ENCODE results near the gene DYSF.

The DYSF gene

GRCh38 chr2:71635798-71636197 lies 182.4 kb downstream of the DYSF start:
- TF ChIP-seq YY1 (IDR thresholded peaks at IDR 0.05; ENCODE audit: low read depth): no peak
- TF ChIP-seq ZBTB7A (IDR thresholded peaks at IDR 0.05; ENCODE audit: low read depth): no peak
- TF ChIP-seq NFIC (IDR thresholded peaks at IDR 0.05): no peak
- no peak for TF ChIP-seq EP300 (IDR thresholded peaks at IDR 0.05; ENCODE audit: borderline replicate concordance)
- no peak for TF ChIP-seq EGR1 (IDR thresholded peaks at IDR 0.05)
- TF ChIP-seq TCF12 (IDR thresholded peaks at IDR 0.05; ENCODE audit: low read depth): no peak
- TF ChIP-seq TEAD4 (IDR thresholded peaks at IDR 0.05): no peak
- TF ChIP-seq CEBPB (IDR thresholded peaks at IDR 0.05): no peak
- TF ChIP-seq, protein P1, sequence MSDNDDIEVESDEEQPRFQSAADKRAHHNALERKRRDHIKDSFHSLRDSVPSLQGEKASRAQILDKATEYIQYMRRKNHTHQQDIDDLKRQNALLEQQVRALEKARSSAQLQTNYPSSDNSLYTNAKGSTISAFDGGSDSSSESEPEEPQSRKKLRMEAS (IDR thresholded peaks at IDR 0.05): no peak
- TF ChIP-seq CREB1 (IDR thresholded peaks at IDR 0.05; ENCODE audit: low read depth): no peak
- TF ChIP-seq RAD21 (IDR thresholded peaks at IDR 0.05; ENCODE audit: low read depth): no peak
- no peak for TF ChIP-seq FOXM1 (IDR thresholded peaks at IDR 0.05; ENCODE audit: borderline replicate concordance, low read depth)
- no peak for TF ChIP-seq USF1 (IDR thresholded peaks at IDR 0.05)
- TF ChIP-seq, protein P2, sequence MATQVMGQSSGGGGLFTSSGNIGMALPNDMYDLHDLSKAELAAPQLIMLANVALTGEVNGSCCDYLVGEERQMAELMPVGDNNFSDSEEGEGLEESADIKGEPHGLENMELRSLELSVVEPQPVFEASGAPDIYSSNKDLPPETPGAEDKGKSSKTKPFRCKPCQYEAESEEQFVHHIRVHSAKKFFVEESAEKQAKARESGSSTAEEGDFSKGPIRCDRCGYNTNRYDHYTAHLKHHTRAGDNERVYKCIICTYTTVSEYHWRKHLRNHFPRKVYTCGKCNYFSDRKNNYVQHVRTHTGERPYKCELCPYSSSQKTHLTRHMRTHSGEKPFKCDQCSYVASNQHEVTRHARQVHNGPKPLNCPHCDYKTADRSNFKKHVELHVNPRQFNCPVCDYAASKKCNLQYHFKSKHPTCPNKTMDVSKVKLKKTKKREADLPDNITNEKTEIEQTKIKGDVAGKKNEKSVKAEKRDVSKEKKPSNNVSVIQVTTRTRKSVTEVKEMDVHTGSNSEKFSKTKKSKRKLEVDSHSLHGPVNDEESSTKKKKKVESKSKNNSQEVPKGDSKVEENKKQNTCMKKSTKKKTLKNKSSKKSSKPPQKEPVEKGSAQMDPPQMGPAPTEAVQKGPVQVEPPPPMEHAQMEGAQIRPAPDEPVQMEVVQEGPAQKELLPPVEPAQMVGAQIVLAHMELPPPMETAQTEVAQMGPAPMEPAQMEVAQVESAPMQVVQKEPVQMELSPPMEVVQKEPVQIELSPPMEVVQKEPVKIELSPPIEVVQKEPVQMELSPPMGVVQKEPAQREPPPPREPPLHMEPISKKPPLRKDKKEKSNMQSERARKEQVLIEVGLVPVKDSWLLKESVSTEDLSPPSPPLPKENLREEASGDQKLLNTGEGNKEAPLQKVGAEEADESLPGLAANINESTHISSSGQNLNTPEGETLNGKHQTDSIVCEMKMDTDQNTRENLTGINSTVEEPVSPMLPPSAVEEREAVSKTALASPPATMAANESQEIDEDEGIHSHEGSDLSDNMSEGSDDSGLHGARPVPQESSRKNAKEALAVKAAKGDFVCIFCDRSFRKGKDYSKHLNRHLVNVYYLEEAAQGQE (IDR thresholded peaks at IDR 0.05; ENCODE audit: low read depth): no peak
- no peak for TF ChIP-seq TAF1 (IDR thresholded peaks at IDR 0.05; ENCODE audit: low read depth)

DNA sequence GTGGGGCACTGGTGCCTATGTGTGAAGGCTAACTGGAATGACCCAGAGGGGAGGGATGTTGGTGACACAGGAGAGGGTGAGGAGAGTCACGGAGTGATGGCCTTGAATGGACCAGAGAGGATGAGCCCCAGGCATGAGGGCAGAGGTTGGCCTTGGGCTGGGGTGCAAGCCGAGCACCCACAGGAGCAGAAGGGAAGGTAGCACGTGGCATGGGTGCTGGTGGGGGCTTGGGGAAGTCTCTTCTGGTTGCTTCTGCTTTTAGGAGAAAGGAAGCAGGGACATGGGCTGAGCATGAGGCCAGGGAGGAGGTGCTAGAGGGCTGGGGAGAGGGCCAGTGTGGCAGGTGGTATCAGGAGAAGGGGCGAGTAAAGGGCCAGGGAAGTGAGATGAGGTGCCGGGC lies 183.8 kb downstream of the DYSF start:
- no peak for TF ChIP-seq FOXM1 (IDR thresholded peaks at IDR 0.05; ENCODE audit: borderline replicate concordance, low read depth)
- no peak for TF ChIP-seq CEBPB (IDR thresholded peaks at IDR 0.05)
- no peak for TF ChIP-seq EP300 (IDR thresholded peaks at IDR 0.05; ENCODE audit: borderline replicate concordance)
- TF ChIP-seq TAF1 (IDR thresholded peaks at IDR 0.05; ENCODE audit: low read depth): no peak

- TF ChIP-seq FOXM1 (IDR thresholded peaks at IDR 0.05; ENCODE audit: borderline replicate concordance, low read depth) (no peak), CEBPB (IDR thresholded peaks at IDR 0.05) (no peak), TEAD4 (IDR thresholded peaks at IDR 0.05) (no peak)
- TF ChIP-seq, protein P2 (IDR thresholded peaks at IDR 0.05; ENCODE audit: low read depth): no peak
These were observed 184.4 kb downstream of the DYSF start for GRCh38 chr2:71637736-71638135.

GRCh38 chr2:71639735-71640134 lies 186.4 kb downstream of the DYSF start:
- TF ChIP-seq NFIC (IDR thresholded peaks at IDR 0.05) (no peak), FOXM1 (IDR thresholded peaks at IDR 0.05; ENCODE audit: borderline replicate concordance, low read depth) (no peak), YY1 (IDR thresholded peaks at IDR 0.05; ENCODE audit: low read depth) (no peak), CREB1 (IDR thresholded peaks at IDR 0.05; ENCODE audit: low read depth) (no peak), TEAD4 (IDR thresholded peaks at IDR 0.05) (no peak), TAF1 (IDR thresholded peaks at IDR 0.05; ENCODE audit: low read depth) (no peak), EGR1 (IDR thresholded peaks at IDR 0.05) (no peak), USF1 (IDR thresholded peaks at IDR 0.05) (no peak), RAD21 (IDR thresholded peaks at IDR 0.05; ENCODE audit: low read depth) (no peak), ZBTB7A (IDR thresholded peaks at IDR 0.05; ENCODE audit: low read depth) (no peak), TCF12 (IDR thresholded peaks at IDR 0.05; ENCODE audit: low read depth) (no peak), CEBPB (IDR thresholded peaks at IDR 0.05) (no peak), EP300 (IDR thresholded peaks at IDR 0.05; ENCODE audit: borderline replicate concordance) (no peak)
- TF ChIP-seq, protein P1 (IDR thresholded peaks at IDR 0.05): no peak
- TF ChIP-seq, protein P2 (IDR thresholded peaks at IDR 0.05; ENCODE audit: low read depth): no peak

DNA sequence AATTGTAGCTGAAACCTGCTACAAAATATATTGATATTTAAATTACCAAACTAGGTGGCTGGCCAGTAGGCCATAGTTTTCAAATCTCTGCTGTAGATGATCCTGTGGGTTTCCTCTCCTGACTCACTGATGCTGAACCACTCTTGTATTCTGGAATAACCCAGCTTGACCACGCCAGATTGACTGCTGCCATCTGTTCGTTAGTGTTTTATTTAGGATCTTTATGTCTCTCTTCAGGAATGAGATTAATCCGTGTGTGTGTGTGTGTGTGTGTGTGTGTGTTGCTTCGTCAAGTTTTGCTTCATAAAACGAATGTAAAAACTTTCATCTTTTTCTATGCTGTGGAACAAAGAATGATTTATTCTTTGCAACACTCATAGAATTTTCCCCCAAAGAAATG lies 187.1 kb downstream of the DYSF start:
- TF ChIP-seq CEBPB (IDR thresholded peaks at IDR 0.05): no peak
- no peak for TF ChIP-seq EP300 (IDR thresholded peaks at IDR 0.05; ENCODE audit: borderline replicate concordance)
- TF ChIP-seq EGR1 (IDR thresholded peaks at IDR 0.05): no peak
